GM21786 (cell line): ENCODE data around the gene EPHA2.
"Not testable (repeated sequence)": the region's sequence is repeated elsewhere in the genome, so short reads cannot be mapped to it uniquely, and the experiment has no call there.

Experiments
- ATAC-seq: cut with Tn5 transposase; IDR thresholded peaks from one replicate; pipeline ENCODE4 v1.9.1; 2021; ENCODE audit not compliant: unreplicated experiment

Gene EPHA2

GRCh38 chr1:16122350-16122881, 33.5 kb downstream of the EPHA2 start:
- no peak for ATAC-seq

GRCh38 chr1:16120940-16121410, 34.9 kb downstream of the EPHA2 start:
- ATAC-seq: no peak

GRCh38 chr1:16120407-16120806, 35.5 kb downstream of the EPHA2 start:
- ATAC-seq: no peak

GRCh38 chr1:16119926-16120325, 35.9 kb downstream of the EPHA2 start:
- no peak for ATAC-seq

- no peak for ATAC-seq
Measured at GRCh38 chr1:16119504-16119903, 36.4 kb downstream of the EPHA2 start.

- no peak for ATAC-seq
Measured at GRCh38 chr1:16118706-16119105, 37.2 kb downstream of the EPHA2 start.

DNA sequence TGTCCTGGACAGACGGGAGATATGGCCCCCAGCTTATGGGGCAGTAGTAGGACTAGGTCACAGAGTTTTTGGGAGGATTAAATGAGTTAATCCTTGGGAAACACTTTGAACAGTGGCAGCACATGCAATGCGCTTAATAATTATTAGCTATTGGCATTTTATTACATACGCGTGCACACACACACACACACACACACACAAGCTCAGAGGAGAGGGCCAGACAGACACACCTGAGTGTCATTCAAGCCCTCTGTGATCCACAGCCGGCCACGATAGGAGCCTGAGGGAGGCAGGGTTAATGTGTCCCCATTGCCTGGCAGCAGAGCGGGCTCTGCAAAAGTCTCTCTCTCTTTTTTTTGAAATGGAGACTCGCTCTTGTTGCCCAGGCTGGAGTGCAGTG, 37.9 kb downstream of the EPHA2 start:
- no peak for ATAC-seq

DNA sequence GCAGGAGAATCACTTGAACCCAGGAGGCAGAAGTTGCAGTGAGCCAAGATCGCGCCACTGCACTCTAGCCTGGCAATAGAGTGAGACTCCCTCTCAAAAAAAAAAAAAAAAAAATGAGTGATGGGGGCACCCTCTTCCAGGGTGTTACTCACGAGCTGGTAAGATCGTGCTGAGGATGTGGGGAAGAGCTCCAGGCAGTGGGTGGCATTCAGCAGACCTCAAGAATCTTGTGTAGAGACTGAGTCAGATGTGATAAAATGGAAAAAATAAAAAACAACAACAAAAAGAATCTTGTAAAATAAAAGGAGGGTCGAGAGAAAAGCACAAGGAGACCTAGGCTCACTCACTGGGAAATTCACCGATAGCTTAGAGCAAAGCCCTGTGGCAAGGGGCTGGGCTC, 38.5 kb downstream of the EPHA2 start:
- ATAC-seq: no peak

GRCh38 chr1:16116625-16117024, 39.2 kb downstream of the EPHA2 start:
- no peak for ATAC-seq

DNA sequence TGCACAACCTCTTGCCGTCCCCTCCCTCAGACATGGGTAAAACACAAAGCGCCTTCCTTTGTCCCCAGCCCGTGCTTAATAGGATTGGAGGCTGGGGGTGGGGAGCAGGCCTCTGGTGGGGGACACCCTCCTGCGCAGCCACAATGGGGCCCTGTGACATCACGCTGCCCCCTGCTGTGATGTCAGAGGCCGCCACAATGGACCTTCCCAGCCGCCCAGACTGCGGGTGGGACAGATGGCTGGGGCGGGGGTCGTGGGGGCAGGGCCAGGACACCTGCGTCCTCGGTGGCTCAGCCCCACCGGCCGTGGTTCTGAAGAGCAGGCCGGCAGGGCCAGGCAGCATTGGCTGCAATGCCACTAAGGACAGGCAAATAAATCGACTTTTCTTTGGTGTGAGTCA, 39.9 kb downstream of the EPHA2 start:
- ATAC-seq: no peak

DNA sequence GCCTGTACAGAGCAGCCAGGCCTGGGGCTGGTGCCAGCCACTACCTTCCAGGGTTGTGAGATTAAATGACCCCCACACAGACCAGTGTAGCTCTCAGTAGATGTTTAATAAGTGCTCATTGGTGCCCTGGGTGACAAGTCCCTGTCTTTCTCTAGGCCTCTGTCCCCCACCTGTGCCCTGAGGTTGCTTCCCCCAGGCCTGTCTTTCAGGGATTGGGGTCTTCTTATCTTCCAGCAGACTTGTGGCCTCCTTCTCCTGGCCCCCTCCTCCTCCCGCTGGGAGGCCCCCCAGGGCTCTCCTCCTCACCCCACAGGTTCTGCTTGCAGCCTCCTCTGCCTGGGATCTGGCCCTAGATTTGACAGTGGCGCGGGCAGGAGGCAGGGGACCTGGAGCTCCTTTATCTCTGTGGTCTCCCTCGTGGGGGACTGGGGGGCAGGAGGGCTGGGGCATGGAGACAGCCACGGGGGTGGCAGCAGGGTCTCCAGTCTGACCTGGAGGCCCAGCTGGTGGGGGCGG, 40.3 kb downstream of the EPHA2 start:
- ATAC-seq: no peak

DNA sequence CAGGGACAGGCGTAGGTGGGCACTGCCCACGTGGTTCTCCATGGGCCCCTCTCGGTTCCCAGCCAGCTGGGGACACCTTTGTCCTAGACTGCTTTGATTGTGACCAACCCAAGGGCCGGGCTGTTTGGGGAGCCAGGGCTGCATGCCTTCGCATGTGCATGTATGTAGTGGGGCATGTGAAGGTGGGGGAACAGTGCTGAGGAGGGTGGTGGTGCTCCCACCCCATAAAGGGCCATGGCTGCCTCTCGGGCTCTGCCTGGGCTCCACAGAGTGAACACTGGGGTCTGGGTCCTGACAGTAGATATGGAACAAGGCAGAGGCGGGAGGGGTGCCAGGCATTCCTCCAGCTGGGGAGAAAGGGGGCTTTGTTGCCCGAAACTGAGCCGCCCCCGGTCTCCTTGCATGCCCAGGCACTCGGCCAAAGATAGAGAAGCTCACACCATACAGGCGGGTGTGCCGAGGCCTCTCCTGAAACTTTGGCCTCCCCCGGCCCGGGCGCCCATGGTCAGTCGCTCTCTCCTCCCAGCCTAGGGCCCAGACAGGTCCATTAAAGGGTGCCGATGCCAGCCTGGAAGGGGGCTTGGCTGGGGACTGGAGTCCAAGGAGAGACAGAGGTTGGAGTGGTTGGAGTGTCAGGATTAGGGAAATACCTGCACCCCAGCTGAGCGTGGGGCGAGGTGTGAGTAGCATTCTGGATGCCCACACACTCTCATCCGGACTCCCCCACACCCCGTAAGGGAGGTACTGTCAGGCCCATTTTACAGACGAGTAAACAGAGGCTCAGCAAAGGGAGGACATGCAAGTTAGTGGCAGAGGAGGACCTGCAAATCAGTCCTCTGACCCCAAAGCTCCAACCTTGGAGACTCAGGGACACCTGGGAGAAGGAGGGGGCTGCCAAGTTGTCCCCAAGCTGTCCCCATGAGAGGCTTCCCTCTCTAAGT, 41.1 kb downstream of the EPHA2 start:
- no peak for ATAC-seq

- no peak for ATAC-seq
Measured at GRCh38 chr1:16112596-16113555, 43.0 kb downstream of the EPHA2 start.

DNA sequence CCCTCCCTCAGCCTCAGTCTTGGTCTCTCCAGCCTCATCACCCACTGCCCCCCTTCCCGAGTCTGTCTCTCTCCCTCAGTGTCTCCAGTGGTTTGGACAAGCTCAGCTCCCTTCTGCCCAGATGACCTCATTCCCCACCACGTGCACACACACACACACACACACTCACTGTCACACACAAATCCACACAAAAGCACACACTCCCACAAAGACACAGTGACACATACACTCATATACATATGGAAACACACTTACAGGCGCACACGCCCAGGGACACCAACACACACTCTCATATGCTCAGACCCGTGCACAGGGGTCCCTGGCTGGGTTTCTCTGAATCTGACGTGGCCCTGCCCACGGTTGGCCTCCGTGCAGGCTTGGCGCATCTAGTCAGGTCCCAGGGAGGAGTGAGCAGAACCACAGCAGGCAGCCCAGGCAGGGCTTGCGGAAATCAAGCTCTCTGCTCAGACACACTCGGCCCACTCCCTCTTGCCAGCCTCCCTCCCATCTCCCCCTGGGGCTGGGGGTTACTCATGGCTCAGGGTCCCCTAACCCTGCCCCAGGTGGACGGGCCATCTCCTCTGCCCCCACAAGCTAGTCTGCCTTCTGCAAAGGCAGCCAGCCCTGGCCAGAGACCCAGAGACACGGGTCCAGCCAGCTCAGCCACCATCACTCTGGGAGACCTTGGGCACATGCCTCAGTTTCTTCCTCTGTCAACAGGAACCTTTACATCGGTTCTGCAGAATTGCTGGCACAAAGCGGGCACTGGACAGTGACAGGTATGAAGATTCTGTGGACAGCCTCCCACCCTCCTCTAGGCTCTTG, 43.9 kb downstream of the EPHA2 start:
- no peak for ATAC-seq

DNA sequence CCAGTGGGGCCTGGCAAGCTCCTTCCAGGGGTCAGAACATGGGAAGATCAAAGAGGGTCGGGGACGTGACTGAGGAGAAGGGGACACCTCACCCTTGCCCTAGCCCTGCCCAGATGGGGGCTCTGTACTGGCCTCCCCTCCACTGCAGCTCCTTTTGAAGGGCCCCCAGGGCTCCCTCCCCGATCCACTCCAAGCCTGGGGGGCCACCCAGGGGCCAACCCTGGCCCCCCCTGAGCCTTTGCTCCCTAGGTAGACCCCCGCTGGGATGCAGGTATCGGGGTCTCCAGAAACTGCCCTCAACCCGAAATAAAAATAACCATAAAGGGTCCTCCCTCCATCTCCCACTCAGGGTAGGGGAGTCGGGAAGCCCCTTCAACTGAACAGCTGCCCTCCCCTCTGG, 45.0 kb downstream of the EPHA2 start:
- ATAC-seq: no peak

GRCh38 chr1:16110456-16110855, 45.4 kb downstream of the EPHA2 start:
- no peak for ATAC-seq

DNA sequence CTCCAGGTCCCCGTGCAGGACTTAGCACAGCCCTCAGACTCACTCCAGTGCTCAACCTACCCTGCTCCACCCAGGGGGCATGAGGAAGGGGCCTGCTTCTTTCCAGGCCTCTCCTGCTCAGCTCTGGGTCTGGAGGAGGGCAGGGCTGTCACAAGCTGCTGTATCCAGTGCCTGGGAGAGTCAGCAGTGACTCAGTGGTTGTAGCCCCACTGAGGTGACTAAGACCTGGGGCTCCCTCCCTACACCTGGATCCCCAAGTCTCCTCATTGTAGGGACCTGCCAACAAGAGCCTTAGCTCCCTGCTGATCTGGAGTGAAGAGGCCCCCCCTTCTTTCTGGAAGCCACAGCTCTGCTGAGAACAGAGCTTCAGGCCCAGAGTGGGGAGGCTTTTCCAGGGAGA, 46.3 kb downstream of the EPHA2 start:
- ATAC-seq: no peak

DNA sequence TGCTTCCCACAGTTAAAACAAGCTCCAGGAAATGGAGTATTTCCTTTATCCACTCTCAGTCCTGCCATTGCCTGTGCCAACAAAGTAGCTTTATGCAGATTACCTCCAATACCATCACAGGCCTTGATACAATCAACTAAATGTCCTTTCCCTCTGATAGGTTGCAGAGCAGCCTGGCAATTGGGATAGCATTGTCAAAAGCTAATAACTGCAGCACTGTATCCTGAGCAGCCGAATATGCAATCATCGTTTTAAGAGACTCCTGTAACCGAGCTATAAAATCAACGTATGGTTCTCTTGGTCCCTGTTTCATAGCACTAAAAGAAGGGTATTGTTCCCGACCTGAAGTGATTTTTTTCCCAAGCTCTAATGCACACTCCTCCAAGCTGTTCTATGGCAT, 48.8 kb downstream of the EPHA2 start:
- ATAC-seq: not testable (repeated sequence)

GRCh38 chr1:16101623-16102022, 54.2 kb downstream of the EPHA2 start:
- ATAC-seq: no peak

DNA sequence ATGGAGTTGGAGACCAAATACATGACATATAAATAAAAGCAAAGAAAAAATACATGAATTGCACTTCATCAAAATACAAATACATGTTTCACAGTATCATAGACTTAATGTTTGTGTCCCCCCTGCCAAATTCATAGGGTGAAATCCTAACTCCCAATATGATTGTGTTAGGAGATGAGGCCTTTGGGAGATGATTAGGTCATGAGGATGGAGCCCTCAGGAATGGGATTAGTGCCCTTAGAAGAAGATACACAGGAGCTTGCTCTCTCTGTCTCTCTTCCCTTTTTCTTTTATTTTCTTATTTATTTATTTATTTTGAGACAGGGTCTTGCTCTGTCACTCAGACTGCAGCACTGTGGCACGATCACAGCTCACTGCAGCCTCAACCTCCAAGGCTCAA, 56.5 kb downstream of the EPHA2 start:
- no peak for ATAC-seq
